IMR-90 (cell line): ENCODE measurements around the gene NTSR1. TPM values are rescaled to one million over a fixed set of nuclear protein-coding genes. Genes with fewer than 3 reads are reported as not detected.

ENCODE experiments used
- ATAC-seq: fragments of 200-7000 bp; cut with Tn5 transposase; 2 replicates; pipeline ENCODE4 v1.9.1; 2020; ENCODE audit warnings: low read depth, mild to moderate bottlenecking, moderate library complexity
- BruUV-seq: library from RNA; stranded (reverse); fragments of 400-500 nt; replicated peaks from 2 replicates; lab custom pipeline; 2021; lab: Mats Ljungman, UMichigan
- CTCF ChIA-PET: fragments of 300-600 bp; formaldehyde crosslinking; extraction: SDS; loops from one replicate; lab custom pipeline; 2021; ENCODE audit warnings: antibody characterized with exemption; lab: Yijun Ruan, JAX
- POLR2A ChIA-PET: fragments of 300-600 bp; sonication (Branson Sonifier 250); formaldehyde crosslinking; loops from one replicate; lab custom pipeline; 2022; ENCODE audit warnings: antibody characterized with exemption; ENCODE audit not compliant: unreplicated experiment; lab: Charles Lee
- DNase-seq: peaks from one replicate; pipeline ENCODE4 v3.0.0; 2013
- H2AFZ ChIP-seq: replicated peaks from 2 replicates; pipeline ENCODE3; 2013; ENCODE audit warnings: low read length, mild to moderate bottlenecking; ENCODE audit not compliant: poor library complexity
- H2AK5ac ChIP-seq: 2 replicates; pipeline ENCODE4 v1.6.1; 2013; ENCODE audit warnings: low read depth, low read length, inconsistent platforms
- H2AK9ac ChIP-seq: replicated peaks from 2 replicates; pipeline ENCODE3; 2013; ENCODE audit warnings: mild to moderate bottlenecking, low read depth, low read length, moderate library complexity; ENCODE audit not compliant: poor library complexity
- H2BK120ac ChIP-seq: 2 replicates; pipeline ENCODE4 v1.6.1; 2013; ENCODE audit warnings: low read depth, low read length, inconsistent platforms
- H2BK15ac ChIP-seq: 3 replicates; pipeline ENCODE4 v1.6.1; 2013; ENCODE audit warnings: low read depth, low read length, inconsistent platforms
- H2BK20ac ChIP-seq: 2 replicates; pipeline ENCODE4 v1.6.1; 2013; ENCODE audit warnings: low read depth, mild to moderate bottlenecking, inconsistent platforms, low read length, moderate library complexity
- H2BK5ac ChIP-seq: 2 replicates; pipeline ENCODE4 v1.6.1; 2013; ENCODE audit warnings: mild to moderate bottlenecking, low read depth, low read length, inconsistent platforms; ENCODE audit not compliant: poor library complexity, severe bottlenecking
- H3K14ac ChIP-seq: replicated peaks from 2 replicates; pipeline ENCODE4 v1.6.1; 2013; ENCODE audit warnings: low read depth, low read length, inconsistent platforms
- H3K18ac ChIP-seq: 2 replicates; pipeline ENCODE4 v1.6.1; 2013; ENCODE audit warnings: low read depth, low read length, control low read depth
- H3K23ac ChIP-seq: 2 replicates; pipeline ENCODE4 v1.6.1; 2013; ENCODE audit warnings: low read depth, low read length, inconsistent platforms
- H3K27ac ChIP-seq: 2 replicates; pipeline ENCODE4 v1.5.1; 2013; ENCODE audit warnings: mild to moderate bottlenecking, control low read depth, low read length; ENCODE audit not compliant: insufficient read depth
- H3K27me3 ChIP-seq: 2 replicates; pipeline ENCODE4 v1.6.1; 2013; ENCODE audit warnings: low read length; ENCODE audit not compliant: control insufficient read depth, insufficient read depth
- H3K36me3 ChIP-seq: 2 replicates; pipeline ENCODE4 v1.6.1; 2013; ENCODE audit warnings: low read length, mixed read lengths; ENCODE audit not compliant: control insufficient read depth, insufficient read depth
- H3K4ac ChIP-seq: 2 replicates; pipeline ENCODE4 v1.6.1; 2013; ENCODE audit warnings: low read depth, low read length, inconsistent platforms
- H3K4me1 ChIP-seq: 2 replicates; pipeline ENCODE4 v1.6.1; 2013; ENCODE audit warnings: low read length, mixed read lengths; ENCODE audit not compliant: control insufficient read depth, insufficient read depth
- H3K4me2 ChIP-seq: 2 replicates; pipeline ENCODE4 v1.6.1; 2013; ENCODE audit warnings: low read depth, mild to moderate bottlenecking, control low read depth, low read length, moderate library complexity
- H3K4me3 ChIP-seq: 2 replicates; pipeline ENCODE4 v1.5.1; 2013; ENCODE audit warnings: low read depth, mild to moderate bottlenecking, control low read depth, low read length, moderate library complexity; ENCODE audit not compliant: insufficient read depth
- H3K56ac ChIP-seq: 2 replicates; pipeline ENCODE4 v1.6.1; 2013; ENCODE audit warnings: low read length, inconsistent platforms; ENCODE audit not compliant: insufficient read depth; ENCODE audit errors: extremely low read depth
- H3K79me1 ChIP-seq, 2 experiments: 2 replicates each; pipeline ENCODE4 v1.6.1; 2013; ENCODE audit warnings: low read length in 2 of 2, inconsistent platforms in 1 of 2, low read depth in 1 of 2
- H3K9ac ChIP-seq: 2 replicates; pipeline ENCODE4 v1.6.1; 2013; ENCODE audit warnings: low read depth, low read length, control low read depth
- H3K9me1 ChIP-seq: 2 replicates; pipeline ENCODE4 v1.6.1; 2013; ENCODE audit warnings: low read length, inconsistent platforms; ENCODE audit not compliant: insufficient read depth
- H3K9me3 ChIP-seq: 2 replicates; pipeline ENCODE4 v1.6.1; 2013; ENCODE audit warnings: low read length; ENCODE audit not compliant: control insufficient read depth, insufficient read depth
- H4K20me1 ChIP-seq: 2 replicates; pipeline ENCODE4 v1.6.1; 2013; ENCODE audit warnings: low read length, inconsistent platforms; ENCODE audit not compliant: insufficient read depth
- H4K5ac ChIP-seq: 2 replicates; pipeline ENCODE4 v1.6.1; 2013; ENCODE audit warnings: mild to moderate bottlenecking, low read depth, low read length, control low read depth
- H4K8ac ChIP-seq, 2 experiments: 2 replicates each; pipeline ENCODE4 v1.6.1; 2013; ENCODE audit warnings: low read depth in 2 of 2, low read length in 2 of 2, control low read depth in 1 of 2, inconsistent platforms in 1 of 2
- H4K91ac ChIP-seq: 2 replicates; pipeline ENCODE4 v1.6.1; 2013; ENCODE audit warnings: low read depth, low read length, inconsistent platforms; ENCODE audit not compliant: insufficient read depth
- BHLHE40 ChIP-seq: fragments of 150-350 bp; IDR thresholded peaks from 2 replicates; pipeline ENCODE4 v1.6.1; 2016; ENCODE audit warnings: mild to moderate bottlenecking, low read depth, low read length
- CEBPB ChIP-seq: IDR thresholded peaks from 2 replicates; pipeline ENCODE4 v1.6.1; 2012; ENCODE audit warnings: low read depth, low read length, improper control_type of control experiment
- FOS ChIP-seq: fragments of 150-350 bp; IDR thresholded peaks from 2 replicates; pipeline ENCODE4 v1.6.1; 2016; ENCODE audit warnings: low read depth, low read length
- MAFK ChIP-seq: IDR thresholded peaks from 2 replicates; pipeline ENCODE4 v1.6.1; 2012; ENCODE audit warnings: low read depth, low read length, improper control_type of control experiment
- MAZ ChIP-seq: IDR thresholded peaks from 2 replicates; pipeline ENCODE4 v1.6.1; 2012; ENCODE audit warnings: low read depth, mild to moderate bottlenecking, low read length, improper control_type of control experiment, moderate library complexity, borderline replicate concordance
- RAD21 ChIP-seq: IDR thresholded peaks from 2 replicates; pipeline ENCODE4 v1.6.1; 2012; ENCODE audit warnings: low read length, improper control_type of control experiment
- RCOR1 ChIP-seq: IDR thresholded peaks from 2 replicates; pipeline ENCODE4 v1.6.1; 2012; ENCODE audit warnings: mild to moderate bottlenecking, low read length, improper control_type of control experiment; ENCODE audit not compliant: insufficient replicate concordance
- RFX5 ChIP-seq: IDR thresholded peaks from 2 replicates; pipeline ENCODE4 v1.8.0; 2012; ENCODE audit warnings: low read depth, mild to moderate bottlenecking, low read length, moderate library complexity
- SMC3 ChIP-seq: fragments of 150-350 bp; IDR thresholded peaks from 2 replicates; pipeline ENCODE4 v1.6.1; 2016; ENCODE audit warnings: low read depth, mild to moderate bottlenecking, antibody characterized with exemption, low read length, moderate library complexity
- WGBS, 2 experiments: methylation state at CpG; one replicate each; pipeline versions ENCODE4 v1.1.5 to v1.1.7; 2013; ENCODE audit warnings: missing lambda C conversion rate in 2 of 2; ENCODE audit not compliant: insufficient read length in 1 of 2; ENCODE audit errors: extremely low coverage in 2 of 2; 5-methylcytosine and 5-hydroxymethylcytosine counted together
- dilution Hi-C: fragments of 300-500 bp; cut with HindIII; formaldehyde crosslinking; loops from one replicate; pipeline ENCODE4 v1.14.3; 2018; ENCODE audit warnings: low sequenced_read_pairs; ENCODE audit not compliant: unreplicated experiment
- in situ Hi-C: fragments of 300-500 bp; cut with MboI; formaldehyde crosslinking; loops from 3 replicates; pipeline ENCODE4 v1.14.3; 2019; ENCODE audit warnings: low sequenced_read_pairs, inconsistent platforms, mixed read lengths
- intact Hi-C: fragments of 100-400 bp; cut with micrococcal nuclease; formaldehyde crosslinking; loops from 2 replicates; pipeline ENCODE4 v1.10.0; 2022
- polyA plus RNA-seq, 3 experiments: library from polyadenylated mRNA; depleted of rRNA; stranded (reverse); fragments of >200 nt; gene quantifications; 2 replicates each; pipeline ENCODE4 v1.2.3, GENCODE V29; 2012; ENCODE audit warnings: low replicate concordance in 1 of 3
- total RNA-seq: library from RNA; depleted of rRNA; stranded (reverse); fragments of >200 nt; gene quantifications from 2 replicates; pipeline ENCODE4 v1.2.3, GENCODE V29; 2012
- TF ChIP-seq, protein P1 (sequence below): fragments of 150-350 bp; IDR thresholded peaks from 2 replicates; pipeline ENCODE4 v1.6.1; 2016; ENCODE audit warnings: low read depth, mild to moderate bottlenecking, low read length, moderate library complexity, borderline replicate concordance
- TF ChIP-seq, protein P2 (sequence below): conservative IDR thresholded peaks from 2 replicates; pipeline ENCODE4 v1.5.1; 2012; ENCODE audit warnings: mild to moderate bottlenecking, low read depth, low read length, improper control_type of control experiment

NTSR1 gene
- total and polyA plus RNA-seq, 2 of the 4 experiments (the other 2 are of a cell fraction), result 0.54 to 1.8 TPM

GRCh38 chr20:62792182-62792939 is 83.7 kb downstream of the NTSR1 start:
- H2BK20ac ChIP-seq, result peak overlapping the region; percentile 75
- H4K20me1 ChIP-seq, result peaks cover 11% of the 10 kb centered on the region
- DNase-seq, result peak; percentile 77
- peaks cover 17% of the 10 kb centered on the region for H3K9me1 ChIP-seq
- peak overlapping the region; percentile 13; the same call in 1 of the 3 replicates for H2BK15ac ChIP-seq
- BruUV-seq, result no TSS peak
- in situ Hi-C loops (loop anchor here (5.0 kb wide), 1 partner anchor 125 kb away; no protein-coding TSS in a partner anchor), dilution Hi-C loops (no loop called here), intact Hi-C loops (loop anchor here (5.0 kb wide), 1 partner anchor 290 kb away; no protein-coding TSS in a partner anchor)
- WGBS, 2 experiments, result 100% methylated on average over 2 of the region's 9 CpGs; no CpG with 5 or more reads in 1 of the 2 experiments
- ChIA-PET POLR2A (no interaction called here), CTCF (interaction anchor here (0.5 to 2.6 kb wide), 16 partner anchors 13 to 1372 kb away, joined by 3 to 19 read pairs (median 3); no protein-coding TSS in a partner anchor)
- peak overlapping the region; percentile 43; the same call in 1 of the 2 replicates for H3K14ac ChIP-seq
- peak overlapping the region; percentile 86 for H2AK5ac ChIP-seq
- H4K8ac ChIP-seq, result peak overlapping the region in 1 of 2 experiments; percentile 45; a peak in 1 of 4 replicates
- TF ChIP-seq, protein P1, sequence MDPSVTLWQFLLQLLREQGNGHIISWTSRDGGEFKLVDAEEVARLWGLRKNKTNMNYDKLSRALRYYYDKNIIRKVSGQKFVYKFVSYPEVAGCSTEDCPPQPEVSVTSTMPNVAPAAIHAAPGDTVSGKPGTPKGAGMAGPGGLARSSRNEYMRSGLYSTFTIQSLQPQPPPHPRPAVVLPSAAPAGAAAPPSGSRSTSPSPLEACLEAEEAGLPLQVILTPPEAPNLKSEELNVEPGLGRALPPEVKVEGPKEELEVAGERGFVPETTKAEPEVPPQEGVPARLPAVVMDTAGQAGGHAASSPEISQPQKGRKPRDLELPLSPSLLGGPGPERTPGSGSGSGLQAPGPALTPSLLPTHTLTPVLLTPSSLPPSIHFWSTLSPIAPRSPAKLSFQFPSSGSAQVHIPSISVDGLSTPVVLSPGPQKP, result no peak
- TF ChIP-seq CEBPB, result peak; percentile 34; the same call in 1 of the 2 replicates
- peak; percentile 54; the same call in 1 of the 2 replicates for TF ChIP-seq RFX5
- TF ChIP-seq, protein P2, sequence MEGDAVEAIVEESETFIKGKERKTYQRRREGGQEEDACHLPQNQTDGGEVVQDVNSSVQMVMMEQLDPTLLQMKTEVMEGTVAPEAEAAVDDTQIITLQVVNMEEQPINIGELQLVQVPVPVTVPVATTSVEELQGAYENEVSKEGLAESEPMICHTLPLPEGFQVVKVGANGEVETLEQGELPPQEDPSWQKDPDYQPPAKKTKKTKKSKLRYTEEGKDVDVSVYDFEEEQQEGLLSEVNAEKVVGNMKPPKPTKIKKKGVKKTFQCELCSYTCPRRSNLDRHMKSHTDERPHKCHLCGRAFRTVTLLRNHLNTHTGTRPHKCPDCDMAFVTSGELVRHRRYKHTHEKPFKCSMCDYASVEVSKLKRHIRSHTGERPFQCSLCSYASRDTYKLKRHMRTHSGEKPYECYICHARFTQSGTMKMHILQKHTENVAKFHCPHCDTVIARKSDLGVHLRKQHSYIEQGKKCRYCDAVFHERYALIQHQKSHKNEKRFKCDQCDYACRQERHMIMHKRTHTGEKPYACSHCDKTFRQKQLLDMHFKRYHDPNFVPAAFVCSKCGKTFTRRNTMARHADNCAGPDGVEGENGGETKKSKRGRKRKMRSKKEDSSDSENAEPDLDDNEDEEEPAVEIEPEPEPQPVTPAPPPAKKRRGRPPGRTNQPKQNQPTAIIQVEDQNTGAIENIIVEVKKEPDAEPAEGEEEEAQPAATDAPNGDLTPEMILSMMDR, result no peak
- TF ChIP-seq FOS, result no peak
- TF ChIP-seq MAFK, result no peak
- TF ChIP-seq BHLHE40, result 0 out of 2 replicates have a peak, but pooled peaks have one; percentile 3
- no peak for TF ChIP-seq RAD21
- no peak for TF ChIP-seq MAZ
- TF ChIP-seq SMC3, result no peak
- no peak for TF ChIP-seq RCOR1
- H3K27me3 ChIP-seq, result no peaks in the 10 kb centered on the region; the same call in 1 of the 2 replicates
- H3K9me3 ChIP-seq, result no peaks in the 10 kb centered on the region
- no peak overlapping the region for H3K4me3 ChIP-seq
- peaks cover 0 to 10% of the 10 kb centered on the region in 2 experiments; a peak in 2 of 4 replicates for H3K79me1 ChIP-seq
- no peak overlapping the region for H3K4me2 ChIP-seq
- peak overlapping the region; percentile 4; the same call in 1 of the 2 replicates for H3K23ac ChIP-seq
- peak overlapping the region; percentile 18 for H2BK5ac ChIP-seq
- no peak overlapping the region for H4K5ac ChIP-seq
- peak overlapping the region; percentile 59 for H4K91ac ChIP-seq
- H3K27ac ChIP-seq, result no peak overlapping the region
- H3K36me3 ChIP-seq, result no peaks in the 10 kb centered on the region
- no peak overlapping the region for H3K18ac ChIP-seq
- H2BK120ac ChIP-seq, result peak overlapping the region; percentile 86
- H3K4ac ChIP-seq, result peak overlapping the region; percentile 82
- no peak overlapping the region for H3K9ac ChIP-seq
- H2AK9ac ChIP-seq, result peak overlapping the region; percentile 37
- H3K4me1 ChIP-seq, result peaks cover 23% of the 10 kb centered on the region
- ATAC-seq, result no peak
- no peak overlapping the region for H3K56ac ChIP-seq
- H2AFZ ChIP-seq, result peak overlapping the region; percentile 78
